MCF 10A (cell line): ENCODE data around the gene GRID1. TPM values are rescaled to one million over a fixed set of nuclear protein-coding genes. Genes with fewer than 3 reads are reported as not detected.

Experiments
- BruUV-seq: library from RNA; stranded (reverse); fragments of 400-500 nt; replicated peaks from 2 replicates; lab custom pipeline; 2021; lab: Mats Ljungman, UMichigan
- CTCF ChIA-PET: fragments of 300-600 bp; sonication (Branson Sonifier 250); formaldehyde crosslinking; extraction: SDS; loops from one replicate; lab custom pipeline; 2021; ENCODE audit warnings: antibody characterized with exemption, inconsistent platforms; lab: Yijun Ruan, JAX
- POLR2A ChIA-PET: fragments of 300-600, 350-650 bp; sonication (Branson Sonifier 250); formaldehyde crosslinking; extraction: SDS; loops from one replicate; lab custom pipeline; 2020; ENCODE audit warnings: antibody characterized with exemption, inconsistent platforms; lab: Yijun Ruan, JAX
- DNase-seq: peaks from one replicate; pipeline ENCODE4 v3.0.0-alpha.2; 2018; ENCODE audit not compliant: unreplicated experiment
- H3K27ac Mint-ChIP-seq: one replicate; pipeline ENCODE4 v1.8.0; 2022; ENCODE audit warnings: mild to moderate bottlenecking, low read depth, mixed read lengths; ENCODE audit not compliant: unreplicated experiment
- H3K27me3 Mint-ChIP-seq: one replicate; pipeline ENCODE4 v1.8.0; 2022; ENCODE audit warnings: mixed read lengths; ENCODE audit not compliant: insufficient read depth, unreplicated experiment
- H3K36me3 Mint-ChIP-seq: one replicate; pipeline ENCODE4 v1.8.0; 2022; ENCODE audit warnings: mild to moderate bottlenecking, moderate library complexity, mixed read lengths; ENCODE audit not compliant: insufficient read depth, unreplicated experiment
- H3K4me1 Mint-ChIP-seq: one replicate; pipeline ENCODE4 v1.8.0; 2022; ENCODE audit warnings: mixed read lengths; ENCODE audit not compliant: insufficient read depth, unreplicated experiment
- H3K4me3 Mint-ChIP-seq: one replicate; pipeline ENCODE4 v1.8.0; 2022; ENCODE audit warnings: mild to moderate bottlenecking, moderate library complexity, mixed read lengths; ENCODE audit not compliant: unreplicated experiment
- H3K9me3 Mint-ChIP-seq: one replicate; pipeline ENCODE4 v1.8.0; 2022; ENCODE audit warnings: mixed read lengths; ENCODE audit not compliant: unreplicated experiment
- intact Hi-C: fragments of 100-400 bp; cut with micrococcal nuclease; formaldehyde crosslinking; loops from 2 replicates; pipeline ENCODE4 v1.14.1; 2022
- total RNA-seq: library from RNA; stranded (reverse); gene quantifications from 2 replicates; pipeline ENCODE4 v1.2.3, GENCODE V29; 2022
- TF ChIP-seq, protein P1 (sequence below): fragments of 200-600 bp; IDR thresholded peaks from one replicate; pipeline ENCODE4 v1.8.0; 2022; ENCODE audit warnings: antibody characterized with exemption, mild to moderate bottlenecking; ENCODE audit not compliant: unreplicated experiment

The GRID1 gene
- total RNA-seq, 1 experiment from 2014 or later = not detected

DNA sequence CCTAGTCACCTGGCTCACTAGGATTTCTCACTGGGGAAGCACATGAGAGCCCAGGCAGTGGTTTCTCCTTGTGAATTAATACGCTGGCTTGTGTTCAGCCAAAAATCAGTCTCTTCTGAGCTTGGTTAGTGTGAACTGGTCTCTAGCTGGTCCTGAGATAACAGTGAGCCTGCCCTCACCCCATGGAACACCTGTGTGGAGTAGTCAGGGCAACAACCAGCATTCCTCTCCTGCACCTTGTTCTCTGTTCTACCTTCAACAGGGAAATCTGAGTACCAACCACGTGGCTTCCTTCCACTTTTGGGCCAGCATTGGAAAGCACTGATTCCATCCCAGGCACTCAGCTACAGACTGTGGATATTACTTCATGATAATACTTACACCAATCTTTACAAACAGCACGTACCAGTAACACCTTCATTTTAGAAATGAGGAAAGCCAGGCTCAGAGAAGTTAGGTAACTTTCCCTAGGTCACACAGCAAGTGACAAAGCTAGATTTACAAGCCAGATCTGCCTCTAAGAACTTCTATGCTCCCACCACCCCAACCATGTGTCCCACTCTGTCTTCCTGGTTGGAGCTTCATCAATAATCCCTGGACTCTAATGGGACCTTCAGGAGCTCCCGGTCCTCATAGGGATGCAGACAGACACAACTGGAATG, 106.6 kb downstream of the GRID1 start:
- Mint-ChIP-seq H3K9me3 (no peaks in the 10 kb centered on the region), H3K4me3 (no peak overlapping the region), H3K27me3 (no peaks in the 10 kb centered on the region), H3K27ac (no peak overlapping the region), H3K4me1 (no peaks in the 10 kb centered on the region), H3K36me3 (no peaks in the 10 kb centered on the region)
- TF ChIP-seq, protein P1, sequence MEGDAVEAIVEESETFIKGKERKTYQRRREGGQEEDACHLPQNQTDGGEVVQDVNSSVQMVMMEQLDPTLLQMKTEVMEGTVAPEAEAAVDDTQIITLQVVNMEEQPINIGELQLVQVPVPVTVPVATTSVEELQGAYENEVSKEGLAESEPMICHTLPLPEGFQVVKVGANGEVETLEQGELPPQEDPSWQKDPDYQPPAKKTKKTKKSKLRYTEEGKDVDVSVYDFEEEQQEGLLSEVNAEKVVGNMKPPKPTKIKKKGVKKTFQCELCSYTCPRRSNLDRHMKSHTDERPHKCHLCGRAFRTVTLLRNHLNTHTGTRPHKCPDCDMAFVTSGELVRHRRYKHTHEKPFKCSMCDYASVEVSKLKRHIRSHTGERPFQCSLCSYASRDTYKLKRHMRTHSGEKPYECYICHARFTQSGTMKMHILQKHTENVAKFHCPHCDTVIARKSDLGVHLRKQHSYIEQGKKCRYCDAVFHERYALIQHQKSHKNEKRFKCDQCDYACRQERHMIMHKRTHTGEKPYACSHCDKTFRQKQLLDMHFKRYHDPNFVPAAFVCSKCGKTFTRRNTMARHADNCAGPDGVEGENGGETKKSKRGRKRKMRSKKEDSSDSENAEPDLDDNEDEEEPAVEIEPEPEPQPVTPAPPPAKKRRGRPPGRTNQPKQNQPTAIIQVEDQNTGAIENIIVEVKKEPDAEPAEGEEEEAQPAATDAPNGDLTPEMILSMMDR = no peak
- DNase-seq = no peak
- no TSS peak for BruUV-seq
- intact Hi-C loops = no loop called here
- ChIA-PET CTCF (interaction anchor here (0.6 to 0.7 kb wide), 2 partner anchors 17 to 138 kb away, joined by 4 read pairs; no protein-coding TSS in a partner anchor), POLR2A (no interaction called here)

DNA sequence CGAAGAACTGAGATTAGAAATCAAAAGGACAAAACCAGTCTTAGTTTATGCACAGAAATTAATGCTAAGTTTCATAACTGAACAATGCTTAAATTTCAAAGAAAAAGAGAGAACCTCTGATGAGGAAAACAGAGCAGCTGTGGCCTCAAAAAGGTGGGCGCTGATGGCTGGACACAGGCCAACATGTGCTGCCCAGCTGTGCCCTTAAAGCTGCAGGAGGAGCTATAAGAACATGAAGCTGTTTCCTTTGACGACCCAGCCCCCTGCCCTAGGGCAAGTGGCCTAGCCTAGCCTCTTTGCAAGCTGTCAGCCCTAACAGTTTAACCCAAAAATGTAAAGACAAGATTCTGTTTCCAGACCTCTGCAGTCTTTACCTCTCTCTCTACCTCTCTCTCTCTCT, 107.7 kb downstream of the GRID1 start:
- Mint-ChIP-seq H3K9me3 (no peaks in the 10 kb centered on the region), H3K4me3 (no peak overlapping the region), H3K27ac (no peak overlapping the region), H3K4me1 (no peaks in the 10 kb centered on the region), H3K27me3 (no peaks in the 10 kb centered on the region), H3K36me3 (no peaks in the 10 kb centered on the region)
- ChIA-PET CTCF (no interaction called here), POLR2A (no interaction called here)
- no TSS peak for BruUV-seq
- intact Hi-C loops = no loop called here
- DNase-seq = no peak
- TF ChIP-seq, protein P1 = no peak

DNA sequence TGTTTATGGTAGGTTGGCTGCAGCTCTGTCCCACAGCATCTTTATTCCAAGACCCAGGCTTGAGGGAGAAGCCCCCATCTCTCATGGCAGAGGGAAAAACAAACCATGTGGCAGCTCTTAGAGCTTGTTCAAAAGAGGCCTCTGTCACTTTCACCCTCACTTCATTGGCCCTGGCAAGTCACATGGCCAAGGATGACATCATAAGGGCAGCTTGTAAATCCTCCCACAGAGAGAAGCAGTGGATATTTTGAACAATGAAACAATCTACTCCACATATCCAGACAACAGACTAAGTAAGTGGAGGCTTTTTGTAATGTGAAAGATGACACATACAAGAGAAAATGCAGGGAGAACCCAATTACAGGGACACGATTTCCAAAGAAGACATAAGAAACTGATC, 108.1 kb downstream of the GRID1 start:
- Mint-ChIP-seq H3K27ac (no peak overlapping the region), H3K4me3 (no peak overlapping the region), H3K9me3 (no peaks in the 10 kb centered on the region), H3K36me3 (no peaks in the 10 kb centered on the region), H3K4me1 (no peaks in the 10 kb centered on the region), H3K27me3 (no peaks in the 10 kb centered on the region)
- ChIA-PET POLR2A (no interaction called here), CTCF (no interaction called here)
- no peak for DNase-seq
- intact Hi-C loops = no loop called here
- no TSS peak for BruUV-seq
- TF ChIP-seq, protein P1 = no peak

DNA sequence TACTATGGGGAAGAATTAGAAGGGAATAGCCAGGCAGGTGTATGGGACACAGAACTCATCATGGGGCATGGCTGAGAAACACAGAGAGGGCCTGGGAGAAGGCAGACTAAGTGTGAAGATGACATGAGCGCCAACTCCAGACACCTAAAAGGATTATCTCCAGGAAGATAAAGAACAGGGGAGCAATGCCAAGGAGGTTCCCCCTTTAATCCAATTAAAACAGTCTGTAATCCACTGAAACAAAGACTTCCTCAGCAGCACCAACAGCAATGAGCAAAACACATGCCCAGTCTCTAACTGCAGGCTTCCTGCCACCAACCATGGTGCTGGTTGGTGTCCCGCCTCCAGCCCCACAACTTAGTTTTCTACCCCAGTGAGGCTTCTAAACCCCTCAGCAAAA, 108.9 kb downstream of the GRID1 start:
- Mint-ChIP-seq H3K27me3 (no peaks in the 10 kb centered on the region), H3K9me3 (no peaks in the 10 kb centered on the region), H3K4me1 (no peaks in the 10 kb centered on the region), H3K36me3 (no peaks in the 10 kb centered on the region), H3K27ac (no peak overlapping the region), H3K4me3 (no peak overlapping the region)
- POLR2A ChIA-PET = no interaction called here
- TF ChIP-seq, protein P1 = no peak
- no TSS peak for BruUV-seq
- CTCF ChIA-PET = no interaction called here
- intact Hi-C loops = no loop called here
- DNase-seq = no peak
